ENCODE measurements around the gene ZDHHC11B. TPM values are rescaled to one million over a fixed set of nuclear protein-coding genes. Genes with fewer than 3 reads are reported as not detected.
"Not testable (repeated sequence)": the region's sequence is repeated elsewhere in the genome, so short reads cannot be mapped to it uniquely, and the experiment has no call there.

ZDHHC11B gene
- total and polyA plus RNA-seq, 2 of the 13 experiments (the other 11 are each of a cell fraction or from before 2014, with no cell fraction given): 0.11 to 0.12 TPM

GRCh38 chr5:715636-716035 lies 68.9 kb downstream of the ZDHHC11B start:
- in situ Hi-C loops (cut with HindIII; ENCODE audit: extremely low pct_ligation_motif_present, low pct_unique_long_range_greater_than_20kb): loop anchor here (5.0 kb wide), 1 partner anchor 82 kb away; no protein-coding TSS in a partner anchor
- H3K79me2 ChIP-seq (ENCODE audit: insufficient read depth, low read length); POLR2A ChIA-PET; H3K4me2 ChIP-seq (ENCODE audit: low read depth, low read length); H3K27me3 ChIP-seq (ENCODE audit: control insufficient read depth in 1 of 2, insufficient read depth in 2 of 2, low read length in 2 of 2); H3K4me1 ChIP-seq (ENCODE audit: insufficient read depth, low read length); H2AFZ ChIP-seq (ENCODE audit: low read length); H3K27ac ChIP-seq (ENCODE audit: extremely low read length, insufficient read depth, low read length); BruUV-seq (replicated peaks); H3K4me3 ChIP-seq (replicated peaks in 1 of 3; ENCODE audit: insufficient read depth in 1 of 3, low read depth in 2 of 3, low read length in 3 of 3); H3K9ac ChIP-seq (ENCODE audit: insufficient read depth, low read depth, low read length); FAIRE-seq; CTCF ChIA-PET (ENCODE audit: low intra/inter-chr PET ratio, low total read pairs); H4K20me1 ChIP-seq (ENCODE audit: insufficient read depth, low read length); DNase-seq (ENCODE audit: low spot score); H3K9me3 ChIP-seq (ENCODE audit: low read length); intact Hi-C loops (cut with micrococcal nuclease; ENCODE audit: unreplicated experiment); H3K36me3 ChIP-seq (replicated peaks in 1 of 2; ENCODE audit: control insufficient read depth in 1 of 2, insufficient read depth in 2 of 2, low read length in 2 of 2): not testable (repeated sequence)
- peak; percentile 82 for ATAC-seq
- WGBS (ENCODE audit: low lambda C conversion rate): 27% methylated on average over 4 of the region's 4 CpGs
- TF ChIP-seq ZNF317 (CRISPR knock-in tag; IDR thresholded peaks at IDR 0.05): peak; percentile 97

- FAIRE-seq (peak; percentile 23), ATAC-seq (peak; percentile 52)
- H2AFZ ChIP-seq (ENCODE audit: low read length); DNase-seq (ENCODE audit: low spot score); H3K9ac ChIP-seq (ENCODE audit: insufficient read depth, low read depth, low read length); H3K79me2 ChIP-seq (ENCODE audit: insufficient read depth, low read length); H3K9me3 ChIP-seq (ENCODE audit: low read length); POLR2A ChIA-PET; CTCF ChIA-PET (ENCODE audit: low intra/inter-chr PET ratio, low total read pairs); H3K27me3 ChIP-seq (ENCODE audit: control insufficient read depth in 1 of 2, insufficient read depth in 2 of 2, low read length in 2 of 2); H3K27ac ChIP-seq (ENCODE audit: extremely low read length, insufficient read depth, low read length); H3K4me3 ChIP-seq (replicated peaks in 1 of 3; ENCODE audit: insufficient read depth in 1 of 3, low read depth in 2 of 3, low read length in 3 of 3); H3K4me1 ChIP-seq (ENCODE audit: insufficient read depth, low read length); BruUV-seq (replicated peaks); H3K36me3 ChIP-seq (replicated peaks in 1 of 2; ENCODE audit: control insufficient read depth in 1 of 2, insufficient read depth in 2 of 2, low read length in 2 of 2); H4K20me1 ChIP-seq (ENCODE audit: insufficient read depth, low read length); H3K4me2 ChIP-seq (ENCODE audit: low read depth, low read length): not testable (repeated sequence)
- in situ Hi-C loops (cut with HindIII; ENCODE audit: extremely low pct_ligation_motif_present, low pct_unique_long_range_greater_than_20kb): loop anchor here (5.0 kb wide), 1 partner anchor 83 kb away; no protein-coding TSS in a partner anchor
- intact Hi-C loops (cut with micrococcal nuclease; ENCODE audit: unreplicated experiment): loop anchor here (5.0 kb wide), 1 partner anchor 83 kb away; no protein-coding TSS in a partner anchor
- 30% methylated on average over 8 of the region's 8 CpGs for WGBS (ENCODE audit: low lambda C conversion rate)
These were observed 70.1 kb downstream of the ZDHHC11B start for GRCh38 chr5:714215-715118.

GRCh38 chr5:713686-714085 lies 70.8 kb downstream of the ZDHHC11B start:
- H4K20me1 ChIP-seq (ENCODE audit: insufficient read depth, low read length); H3K27me3 ChIP-seq (ENCODE audit: control insufficient read depth in 1 of 2, insufficient read depth in 2 of 2, low read length in 2 of 2); in situ Hi-C loops (cut with HindIII; ENCODE audit: extremely low pct_ligation_motif_present, low pct_unique_long_range_greater_than_20kb); H3K79me2 ChIP-seq (ENCODE audit: insufficient read depth, low read length); H3K36me3 ChIP-seq (replicated peaks in 1 of 2; ENCODE audit: control insufficient read depth in 1 of 2, insufficient read depth in 2 of 2, low read length in 2 of 2); H3K27ac ChIP-seq (ENCODE audit: extremely low read length, insufficient read depth, low read length); FAIRE-seq; ATAC-seq; H2AFZ ChIP-seq (ENCODE audit: low read length); CTCF ChIA-PET (ENCODE audit: low intra/inter-chr PET ratio, low total read pairs); H3K4me2 ChIP-seq (ENCODE audit: low read depth, low read length); H3K9ac ChIP-seq (ENCODE audit: insufficient read depth, low read depth, low read length); H3K4me1 ChIP-seq (ENCODE audit: insufficient read depth, low read length); BruUV-seq (replicated peaks); POLR2A ChIA-PET; H3K9me3 ChIP-seq (ENCODE audit: low read length); DNase-seq (ENCODE audit: low spot score); H3K4me3 ChIP-seq (replicated peaks in 1 of 3; ENCODE audit: insufficient read depth in 1 of 3, low read depth in 2 of 3, low read length in 3 of 3): not testable (repeated sequence)
- intact Hi-C loops (cut with micrococcal nuclease; ENCODE audit: unreplicated experiment): loop anchor here (5.0 kb wide), 1 partner anchor 84 kb away; no protein-coding TSS in a partner anchor
- 34% methylated on average over 3 of the region's 3 CpGs for WGBS (ENCODE audit: low lambda C conversion rate)

- FAIRE-seq; H3K27ac ChIP-seq (ENCODE audit: extremely low read length, insufficient read depth, low read length); H3K4me1 ChIP-seq (ENCODE audit: insufficient read depth, low read length); H3K27me3 ChIP-seq (ENCODE audit: control insufficient read depth in 1 of 2, insufficient read depth in 2 of 2, low read length in 2 of 2); H3K9me3 ChIP-seq (ENCODE audit: low read length); H2AFZ ChIP-seq (ENCODE audit: low read length); in situ Hi-C loops (cut with HindIII; ENCODE audit: extremely low pct_ligation_motif_present, low pct_unique_long_range_greater_than_20kb); H3K79me2 ChIP-seq (ENCODE audit: insufficient read depth, low read length); BruUV-seq (replicated peaks); H3K4me3 ChIP-seq (replicated peaks in 1 of 3; ENCODE audit: insufficient read depth in 1 of 3, low read depth in 2 of 3, low read length in 3 of 3); H3K4me2 ChIP-seq (ENCODE audit: low read depth, low read length); ATAC-seq; POLR2A ChIA-PET; DNase-seq (ENCODE audit: low spot score); H4K20me1 ChIP-seq (ENCODE audit: insufficient read depth, low read length); intact Hi-C loops (cut with micrococcal nuclease; ENCODE audit: unreplicated experiment); H3K36me3 ChIP-seq (replicated peaks in 1 of 2; ENCODE audit: control insufficient read depth in 1 of 2, insufficient read depth in 2 of 2, low read length in 2 of 2); H3K9ac ChIP-seq (ENCODE audit: insufficient read depth, low read depth, low read length); CTCF ChIA-PET (ENCODE audit: low intra/inter-chr PET ratio, low total read pairs): not testable (repeated sequence)
- WGBS (ENCODE audit: low lambda C conversion rate): 14% methylated on average over 1 of the region's 3 CpGs
These were observed 75.5 kb downstream of the ZDHHC11B start for GRCh38 chr5:708848-709517.
